HG03439 (cell line): ENCODE results near the gene SCARB1.

ENCODE experiments used
- ATAC-seq: cut with Tn5 transposase; IDR thresholded peaks from one replicate; pipeline ENCODE4 v1.9.1; 2021; ENCODE audit warnings: mild to moderate bottlenecking, moderate library complexity; ENCODE audit not compliant: unreplicated experiment

Gene SCARB1

DNA sequence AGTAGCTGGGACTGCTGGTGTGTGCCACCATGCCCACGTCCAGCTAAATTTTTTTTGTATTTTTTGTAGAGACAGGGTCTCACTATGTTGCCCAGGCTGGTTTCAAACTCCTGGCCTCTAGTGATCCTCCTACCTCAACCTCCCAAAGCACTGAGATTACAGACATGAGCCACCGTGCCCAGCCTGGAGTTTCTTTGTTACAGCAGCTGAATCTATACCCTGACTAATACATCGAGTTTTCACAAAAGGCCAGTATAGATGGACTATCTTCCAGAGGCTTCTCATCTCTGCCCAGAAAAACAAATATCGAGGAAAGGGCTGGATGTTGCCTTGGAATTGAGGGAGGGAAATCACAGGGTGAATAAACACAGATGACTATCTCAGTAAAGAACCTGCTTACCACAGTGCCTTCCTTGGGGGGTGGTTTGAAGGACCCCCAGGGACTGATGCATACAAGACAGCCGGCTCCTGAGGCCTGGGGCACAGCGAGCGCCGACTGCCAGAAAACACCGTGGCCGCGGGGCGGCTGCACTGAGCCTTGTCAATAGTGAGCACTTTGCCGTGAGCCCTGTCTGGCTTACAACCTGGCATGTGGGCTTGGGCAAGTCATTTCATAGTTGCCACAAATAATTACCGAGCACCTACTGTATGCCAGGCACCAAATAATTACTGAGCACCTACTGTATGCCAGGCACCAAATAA is 111.9 kb downstream of the SCARB1 start:
- ATAC-seq = no peak

DNA sequence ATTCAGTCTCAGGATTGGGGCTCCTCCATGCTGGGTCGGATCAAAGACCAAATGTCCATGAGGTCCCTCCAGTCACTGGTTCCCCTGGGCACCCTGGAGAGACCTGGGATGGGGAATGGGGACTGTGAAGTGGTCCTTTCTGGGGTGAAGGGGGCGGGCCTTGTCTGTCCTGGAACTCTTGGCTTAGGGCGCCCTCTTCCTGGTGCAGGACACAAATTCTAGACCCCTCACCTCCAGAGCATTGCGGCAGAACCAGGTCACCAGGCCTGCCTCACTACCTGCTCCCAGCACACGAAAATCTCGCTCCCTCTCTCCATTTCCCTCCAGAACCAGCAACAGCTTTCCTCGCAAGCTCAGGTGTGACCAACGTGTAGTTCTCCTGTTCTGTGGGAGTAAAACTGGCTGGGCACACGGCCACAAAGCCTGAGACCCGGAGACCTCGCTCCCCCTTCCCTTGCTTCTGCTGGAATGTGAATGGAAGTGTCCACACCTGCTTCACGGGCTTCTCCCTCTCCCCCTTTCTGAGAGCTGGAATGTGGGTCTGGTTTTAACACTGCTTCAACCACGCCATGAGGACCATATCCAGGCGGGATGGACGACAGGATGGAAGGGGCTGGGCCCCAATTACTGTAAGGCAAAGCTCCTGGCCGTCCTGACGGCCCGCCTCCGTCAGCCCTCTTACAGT is 112.7 kb downstream of the SCARB1 start:
- no peak for ATAC-seq

DNA sequence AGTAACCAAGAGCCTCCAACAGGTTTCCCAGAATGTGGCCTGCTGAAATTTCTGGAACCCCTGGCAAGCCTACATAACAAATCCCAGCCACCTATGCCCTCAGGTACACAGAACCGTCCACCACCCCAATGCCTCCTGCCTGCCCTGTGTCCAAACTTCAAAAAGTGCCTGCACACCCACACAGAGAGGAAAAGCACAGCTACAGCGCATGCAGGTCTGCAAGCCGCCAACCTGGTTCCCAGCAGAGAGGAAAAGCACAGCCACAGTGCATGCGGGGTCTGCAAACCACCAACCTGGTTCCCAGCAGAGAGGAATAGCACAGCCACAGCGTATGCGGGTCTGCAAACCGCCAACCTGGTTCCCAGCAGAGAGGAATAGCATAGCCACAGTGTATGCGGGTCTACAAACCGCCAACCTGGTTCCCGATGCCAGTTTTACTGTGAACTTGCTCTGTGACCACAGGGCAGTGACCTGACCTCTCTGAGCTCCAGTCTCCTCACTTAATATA is 113.5 kb downstream of the SCARB1 start:
- ATAC-seq = no peak

- ATAC-seq = no peak
Observed at GRCh38 chr12:124749725-124750124, 113.9 kb downstream of the SCARB1 start.

- ATAC-seq = no peak
Observed at GRCh38 chr12:124747426-124748161, 116.1 kb downstream of the SCARB1 start.

DNA sequence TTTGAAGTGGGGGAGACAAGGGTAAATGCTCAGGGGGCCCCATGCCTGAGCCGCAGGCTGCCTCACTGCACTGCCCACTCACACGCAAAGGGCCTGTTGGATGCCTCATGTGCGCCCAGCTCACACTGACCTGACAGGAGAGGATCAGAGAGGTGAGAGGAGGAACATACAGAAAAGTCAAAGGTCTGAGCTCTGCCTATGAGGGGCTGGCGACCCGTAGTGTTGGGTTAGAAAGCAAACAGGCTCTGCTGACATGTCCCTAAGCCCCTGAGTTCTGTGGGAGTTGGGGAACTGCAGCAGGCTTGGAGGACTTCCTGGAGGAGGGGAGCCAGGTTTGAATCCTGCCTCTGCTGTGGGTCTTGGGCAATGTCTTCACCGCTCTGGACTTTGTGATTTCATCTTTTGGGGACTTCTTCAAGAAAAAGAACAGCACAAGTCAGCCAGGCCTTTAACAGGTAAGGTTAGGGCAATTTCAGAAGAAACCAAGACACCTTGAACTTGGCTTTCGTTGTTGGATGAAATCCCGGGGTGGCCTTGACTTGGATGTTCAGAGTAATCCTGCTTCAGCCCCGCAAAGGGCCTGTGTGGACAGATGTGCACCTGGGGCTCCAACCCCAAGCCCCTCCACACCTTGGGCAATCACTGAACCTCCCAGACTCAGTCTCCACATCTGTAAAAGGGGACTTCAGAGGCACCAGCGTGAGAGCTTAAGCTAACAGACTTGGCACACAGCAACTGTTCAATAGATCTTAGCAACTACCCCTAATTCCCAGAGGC is 116.8 kb downstream of the SCARB1 start:
- no peak for ATAC-seq

DNA sequence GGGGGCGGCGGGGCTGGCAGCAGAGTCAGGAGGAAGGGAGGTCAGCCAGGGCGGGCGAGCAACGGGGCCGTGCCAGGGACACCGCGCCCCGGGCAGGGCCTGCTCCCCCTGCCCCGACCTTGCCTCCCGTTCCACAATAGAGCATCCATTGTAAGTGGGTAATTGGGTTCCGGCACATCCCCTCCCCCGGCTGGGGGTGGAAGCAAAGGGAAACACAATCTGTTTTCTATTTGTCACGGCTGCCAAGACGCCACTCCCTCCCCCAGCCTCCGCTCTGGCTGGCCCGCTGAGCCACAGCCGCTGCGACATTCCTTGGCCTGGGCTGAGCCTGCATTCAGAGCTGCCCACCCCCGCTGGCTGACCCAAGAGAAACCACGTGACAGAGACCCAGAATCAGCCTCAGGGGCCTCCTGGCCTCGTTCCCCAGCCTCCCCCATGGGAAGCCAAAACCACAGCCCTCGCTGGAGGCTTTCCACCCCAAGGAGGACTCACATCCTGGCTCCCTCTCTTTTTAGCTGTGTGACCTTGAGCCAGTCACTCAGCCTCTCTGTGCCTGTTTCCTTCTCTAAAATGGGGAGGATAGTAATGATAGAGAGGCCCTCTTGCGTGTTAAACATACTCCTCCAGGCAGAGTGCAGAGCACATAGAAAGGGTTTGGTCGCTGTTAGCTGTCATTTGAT is 117.6 kb downstream of the SCARB1 start:
- no peak for ATAC-seq

- ATAC-seq = no peak
Observed at GRCh38 chr12:124745465-124745890, 118.2 kb downstream of the SCARB1 start.

GRCh38 chr12:124744659-124745464 is 118.8 kb downstream of the SCARB1 start:
- no peak for ATAC-seq

- ATAC-seq = no peak
Observed at GRCh38 chr12:124744273-124744640, 119.4 kb downstream of the SCARB1 start.

DNA sequence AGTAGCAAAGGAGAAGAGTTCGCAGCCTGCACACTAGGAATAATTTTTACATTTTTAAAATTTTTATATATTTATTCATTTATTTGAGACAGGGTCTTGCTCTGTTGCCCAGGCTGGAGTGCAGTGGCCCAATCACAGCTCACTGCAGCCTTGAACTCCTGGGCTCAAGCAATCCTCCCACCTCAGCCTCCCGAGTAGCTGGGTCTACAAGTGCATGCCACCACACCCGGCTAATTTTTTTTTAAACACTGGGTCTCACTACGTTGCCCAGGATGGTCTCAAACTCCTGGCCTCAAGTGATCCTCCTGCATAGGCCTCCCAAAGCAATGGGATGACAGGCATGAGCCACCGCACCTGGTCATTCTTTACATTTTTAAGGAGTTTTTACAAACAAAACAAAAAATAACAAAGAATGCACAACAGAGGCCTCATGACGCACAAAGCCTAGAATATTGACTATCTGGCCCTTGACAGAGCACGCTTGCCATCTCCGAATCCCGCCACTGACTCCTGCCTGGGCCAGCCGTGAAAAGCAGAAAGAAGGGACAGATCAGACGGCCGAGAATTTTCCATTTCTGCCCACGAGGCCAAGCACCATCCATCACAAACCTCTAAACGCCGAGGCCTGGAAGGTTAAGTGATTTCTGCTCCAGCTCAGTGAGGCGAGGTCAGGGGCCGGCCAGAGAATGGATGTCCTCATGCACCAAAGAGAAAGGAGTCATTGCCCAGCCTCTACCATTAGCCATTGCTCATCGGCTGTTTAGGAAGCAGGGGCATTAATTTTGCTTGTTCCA is 120.0 kb downstream of the SCARB1 start:
- ATAC-seq = no peak

GRCh38 chr12:124742678-124743077 is 121.0 kb downstream of the SCARB1 start:
- ATAC-seq = no peak

DNA sequence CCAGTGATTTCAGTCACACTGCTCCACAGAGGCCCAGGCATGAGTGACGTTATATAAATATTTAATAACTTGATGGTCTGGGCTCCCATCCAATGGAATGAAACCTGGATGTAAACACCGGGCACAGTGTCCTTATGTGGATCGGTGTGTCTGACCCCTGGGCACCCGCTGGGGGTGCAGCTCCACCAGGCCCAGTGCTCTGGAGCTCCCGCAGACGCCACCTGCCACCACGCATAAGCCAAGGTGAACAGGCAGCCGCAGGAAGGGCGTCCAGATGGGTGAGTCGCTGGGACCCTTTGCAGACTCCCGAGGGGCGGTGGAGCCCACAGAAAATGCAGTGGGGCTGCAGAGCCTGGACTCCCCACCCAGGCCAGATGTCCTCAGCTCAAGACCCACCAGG is 121.6 kb downstream of the SCARB1 start:
- ATAC-seq = no peak

DNA sequence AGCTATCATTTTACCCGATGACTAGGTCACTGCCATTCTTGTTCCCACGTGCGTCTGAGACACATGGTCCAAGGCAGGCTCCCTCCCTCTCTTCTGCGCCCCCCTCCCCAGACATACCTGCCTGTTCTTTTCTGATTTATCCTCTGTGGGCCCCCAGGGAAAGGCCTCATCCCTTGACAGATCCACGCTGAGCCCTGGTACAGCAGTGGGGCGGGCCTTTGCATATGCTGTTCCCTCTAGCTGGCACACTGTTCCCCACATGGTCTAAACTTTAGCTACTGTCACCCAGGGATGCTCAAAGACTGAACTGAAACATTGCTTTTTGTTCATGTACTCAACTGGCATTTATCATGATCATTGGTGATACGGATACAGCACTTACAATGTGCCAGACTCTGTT is 122.5 kb downstream of the SCARB1 start:
- no peak for ATAC-seq

DNA sequence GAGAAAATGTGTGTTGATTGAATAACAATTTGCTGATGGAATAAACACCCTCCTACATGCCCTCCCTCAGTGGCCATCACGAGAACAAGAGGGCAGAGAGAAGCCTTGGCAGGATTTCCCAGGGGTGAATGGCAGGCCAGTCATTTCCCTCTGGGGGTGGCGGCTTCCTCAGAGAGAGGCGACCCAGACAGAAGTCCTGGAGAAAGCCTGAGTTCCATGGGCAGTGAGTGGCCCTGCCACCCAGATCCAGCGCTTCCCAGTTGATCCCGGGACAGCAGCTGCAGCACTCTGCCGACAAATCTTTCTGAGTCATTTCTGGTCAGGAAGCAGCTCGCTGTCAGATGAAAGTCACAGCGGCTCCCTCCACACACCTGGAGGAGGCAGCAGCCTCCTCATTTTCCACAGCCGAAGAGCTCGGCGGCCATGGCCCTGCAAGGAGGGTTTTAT is 123.0 kb downstream of the SCARB1 start:
- ATAC-seq = no peak

DNA sequence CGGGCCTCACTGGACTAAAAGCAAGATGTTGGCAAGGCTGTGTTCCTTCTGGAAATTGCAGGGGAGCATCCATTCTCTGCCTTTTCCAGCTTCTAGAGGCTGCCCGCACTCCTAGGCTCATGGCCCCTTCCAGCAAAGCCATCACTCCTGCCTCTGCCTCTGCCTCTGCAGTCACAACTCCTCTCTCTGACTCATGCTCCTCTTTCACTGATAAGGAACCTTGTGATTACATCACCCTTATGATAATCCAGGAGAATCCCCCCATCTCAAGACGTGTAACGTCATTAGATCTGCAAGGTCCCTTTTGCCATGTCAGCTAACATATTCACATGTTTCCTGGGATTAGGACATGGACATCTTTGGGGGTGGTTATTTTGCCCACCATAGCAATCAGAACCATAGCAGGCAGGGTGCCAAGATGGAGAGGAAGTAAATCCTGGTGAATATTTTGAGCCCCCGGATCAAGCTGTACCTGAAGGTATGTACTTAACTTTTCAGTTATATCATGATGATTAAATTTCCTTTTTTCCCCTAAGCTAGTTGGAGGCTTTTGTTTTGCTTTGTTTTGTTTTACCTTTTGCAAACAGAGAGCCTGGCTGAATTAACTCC is 123.6 kb downstream of the SCARB1 start:
- no peak for ATAC-seq

GRCh38 chr12:124738636-124739467 is 124.8 kb downstream of the SCARB1 start:
- no peak for ATAC-seq
